Bladder microvascular endothelial cell (primary cell): ENCODE data around the gene PTPRF. TPM values are rescaled to one million over a fixed set of nuclear protein-coding genes. Genes with fewer than 3 reads are reported as not detected.

Source experiments
- total RNA-seq: library from RNA; depleted of rRNA; stranded (reverse); fragments of >200 nt; gene quantifications from 2 replicates; pipeline ENCODE4 v1.2.3, GENCODE V29; 2014

PTPRF gene
- 58.9 and 785 TPM in 2 replicates for total RNA-seq

GRCh38 chr1:43530483-43531106, at the start of gene PTPRF:
PTPRF (plus strand) TSS chr1:43530883; CDS start chr1:43545076, 14,193 bp downstream.

Other genes starting within 250 kb of the PTPRF start
- gene C1orf210, start 245.3 kb upstream of the PTPRF start, total RNA-seq: not detected in 2 replicates
- 740 and 1,208 TPM in 2 replicates for gene TIE1, start 229.9 kb upstream of the PTPRF start, total RNA-seq
- 0.06 TPM in 1 of 2 replicates, not detected in the other for gene MPL, start 193.1 kb upstream of the PTPRF start, total RNA-seq
- 29.1 and 66.4 TPM in 2 replicates for gene CDC20, start 171.9 kb upstream of the PTPRF start, total RNA-seq
- gene ELOVL1, start 162.9 kb upstream of the PTPRF start, total RNA-seq: 46.8 and 67.8 TPM in 2 replicates
- gene MED8, start 141.1 kb upstream of the PTPRF start, total RNA-seq: 37.7 and 42.8 TPM in 2 replicates
- gene SZT2, start 141.0 kb upstream of the PTPRF start, total RNA-seq: 10.5 and 28.6 TPM in 2 replicates
- 97.0 and 258 TPM in 2 replicates for gene HYI, start 77.0 kb upstream of the PTPRF start, total RNA-seq
- 29.1 and 65.1 TPM in 2 replicates for gene KDM4A, start 119.3 kb downstream of the PTPRF start, total RNA-seq
- 9.9 and 22.5 TPM in 2 replicates for gene ST3GAL3, start 176.7 kb downstream of the PTPRF start, total RNA-seq